ENCODE data around the gene CASK. TPM values are rescaled to one million over a fixed set of nuclear protein-coding genes. Genes with fewer than 3 reads are reported as not detected.
A peak's percentile ranks its signal among the peaks of the same experiment; 100 is the strongest.

The CASK gene
- total RNA-seq, 1 donor from 2014 or later: 43.0 TPM

DNA sequence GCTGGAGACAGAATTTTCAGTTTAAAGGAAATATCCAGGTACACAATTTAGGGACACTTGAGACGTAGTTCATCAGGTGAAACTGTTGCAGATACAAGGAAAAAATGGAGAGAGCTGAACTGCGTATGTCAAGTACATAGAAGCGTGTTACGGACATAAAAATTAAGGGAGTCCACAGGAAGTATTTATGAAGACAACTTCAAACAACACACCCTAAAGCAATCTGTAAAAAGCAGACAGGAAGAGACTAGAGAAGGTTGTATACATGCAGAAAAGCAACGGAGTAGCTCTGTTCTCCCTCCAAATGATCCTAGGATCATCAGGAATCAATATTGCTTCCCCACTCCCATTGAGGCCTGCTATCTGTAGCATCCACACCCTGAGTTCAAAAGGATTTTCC, 5.8 kb downstream of the CASK start:
- H3K4me3 Mint-ChIP-seq (ENCODE audit: unreplicated experiment): no peak overlapping the region
- H3K27me3 Mint-ChIP-seq (ENCODE audit: unreplicated experiment): no peaks in the 10 kb centered on the region
- DNase-seq (ENCODE audit: extremely low spot score, unreplicated experiment): no peak
- H3K9me3 Mint-ChIP-seq (ENCODE audit: unreplicated experiment): no peaks in the 10 kb centered on the region
- TF ChIP-seq, protein P1, sequence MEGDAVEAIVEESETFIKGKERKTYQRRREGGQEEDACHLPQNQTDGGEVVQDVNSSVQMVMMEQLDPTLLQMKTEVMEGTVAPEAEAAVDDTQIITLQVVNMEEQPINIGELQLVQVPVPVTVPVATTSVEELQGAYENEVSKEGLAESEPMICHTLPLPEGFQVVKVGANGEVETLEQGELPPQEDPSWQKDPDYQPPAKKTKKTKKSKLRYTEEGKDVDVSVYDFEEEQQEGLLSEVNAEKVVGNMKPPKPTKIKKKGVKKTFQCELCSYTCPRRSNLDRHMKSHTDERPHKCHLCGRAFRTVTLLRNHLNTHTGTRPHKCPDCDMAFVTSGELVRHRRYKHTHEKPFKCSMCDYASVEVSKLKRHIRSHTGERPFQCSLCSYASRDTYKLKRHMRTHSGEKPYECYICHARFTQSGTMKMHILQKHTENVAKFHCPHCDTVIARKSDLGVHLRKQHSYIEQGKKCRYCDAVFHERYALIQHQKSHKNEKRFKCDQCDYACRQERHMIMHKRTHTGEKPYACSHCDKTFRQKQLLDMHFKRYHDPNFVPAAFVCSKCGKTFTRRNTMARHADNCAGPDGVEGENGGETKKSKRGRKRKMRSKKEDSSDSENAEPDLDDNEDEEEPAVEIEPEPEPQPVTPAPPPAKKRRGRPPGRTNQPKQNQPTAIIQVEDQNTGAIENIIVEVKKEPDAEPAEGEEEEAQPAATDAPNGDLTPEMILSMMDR (IDR thresholded peaks at IDR 0.05): no peak
- no peak overlapping the region for H3K27ac Mint-ChIP-seq (ENCODE audit: unreplicated experiment)
- peaks cover 16% of the 10 kb centered on the region for H3K4me1 Mint-ChIP-seq (ENCODE audit: unreplicated experiment)
- no peaks in the 10 kb centered on the region for H3K36me3 Mint-ChIP-seq (ENCODE audit: unreplicated experiment)

DNA sequence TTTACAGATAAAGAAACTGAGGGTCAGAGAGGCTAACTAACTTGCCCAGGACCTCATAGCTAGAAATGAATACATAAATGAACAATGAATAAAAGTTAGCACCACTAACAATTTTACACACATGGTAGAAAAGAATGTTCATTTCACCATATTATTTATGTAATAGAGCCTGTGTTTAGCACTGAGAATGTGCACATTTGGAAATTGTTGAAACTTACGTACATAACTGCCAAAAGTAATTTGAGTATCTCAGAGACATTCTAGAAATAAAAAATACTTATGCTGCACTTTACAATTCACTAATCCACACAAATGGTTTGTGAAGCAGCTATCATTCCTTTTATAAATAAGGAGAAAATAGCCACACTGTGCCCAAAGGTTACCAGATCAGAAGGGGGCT, 9.9 kb downstream of the CASK start:
- peaks cover 9% of the 10 kb centered on the region for H3K4me1 Mint-ChIP-seq (ENCODE audit: unreplicated experiment)
- H3K4me3 Mint-ChIP-seq (ENCODE audit: unreplicated experiment): no peak overlapping the region
- H3K27me3 Mint-ChIP-seq (ENCODE audit: unreplicated experiment): no peaks in the 10 kb centered on the region
- no peak for DNase-seq (ENCODE audit: extremely low spot score, unreplicated experiment)
- no peak overlapping the region for H3K27ac Mint-ChIP-seq (ENCODE audit: unreplicated experiment)
- peaks cover 5% of the 10 kb centered on the region for H3K9me3 Mint-ChIP-seq (ENCODE audit: unreplicated experiment)
- no peaks in the 10 kb centered on the region for H3K36me3 Mint-ChIP-seq (ENCODE audit: unreplicated experiment)
- TF ChIP-seq, protein P1 (IDR thresholded peaks at IDR 0.05): no peak

DNA sequence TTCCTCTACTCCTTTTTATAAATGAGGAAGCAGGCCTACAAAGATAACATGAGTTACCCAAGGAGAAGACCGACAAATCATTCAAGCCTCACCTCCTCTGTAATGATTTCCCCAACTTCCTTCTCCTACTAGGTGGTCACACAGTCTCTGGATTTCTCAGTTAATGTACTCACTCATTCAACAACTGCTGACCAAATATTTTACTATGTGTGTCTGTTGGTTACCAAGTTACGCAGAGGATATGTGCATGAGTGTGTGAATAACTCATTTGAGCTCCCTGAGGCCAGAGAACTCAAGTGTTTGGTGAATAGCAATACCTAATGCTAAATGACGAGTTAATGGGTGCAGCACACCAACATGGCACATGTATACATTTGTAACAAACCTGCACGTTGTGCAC, 10.4 kb downstream of the CASK start:
- H3K36me3 Mint-ChIP-seq (ENCODE audit: unreplicated experiment): no peaks in the 10 kb centered on the region
- DNase-seq (ENCODE audit: extremely low spot score, unreplicated experiment): no peak

DNA sequence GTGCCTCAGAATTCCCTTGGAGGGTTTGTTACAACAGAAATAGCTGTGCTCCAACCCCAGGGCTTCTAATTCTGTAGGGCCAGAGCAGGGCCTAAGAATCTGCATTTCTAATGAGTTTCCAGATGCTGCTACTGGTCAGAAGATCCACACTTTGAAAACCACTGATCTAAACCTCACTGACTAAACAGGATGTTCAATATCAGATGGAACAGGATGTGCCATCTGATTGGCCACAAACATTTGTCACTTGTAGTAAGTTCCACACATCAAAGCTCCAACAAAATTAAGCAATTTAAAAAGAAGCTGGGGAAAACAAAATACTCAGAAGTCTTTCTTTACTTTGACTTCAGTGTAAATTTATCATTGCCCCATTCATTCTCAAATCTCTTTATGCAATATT, 14.3 kb downstream of the CASK start:
- TF ChIP-seq, protein P1 (IDR thresholded peaks at IDR 0.05): no peak
- no peak overlapping the region for H3K4me3 Mint-ChIP-seq (ENCODE audit: unreplicated experiment)
- peaks cover 17% of the 10 kb centered on the region for H3K4me1 Mint-ChIP-seq (ENCODE audit: unreplicated experiment)
- H3K27me3 Mint-ChIP-seq (ENCODE audit: unreplicated experiment): no peaks in the 10 kb centered on the region
- DNase-seq (ENCODE audit: extremely low spot score, unreplicated experiment): no peak
- H3K36me3 Mint-ChIP-seq (ENCODE audit: unreplicated experiment): no peaks in the 10 kb centered on the region
- peaks cover 9% of the 10 kb centered on the region for H3K9me3 Mint-ChIP-seq (ENCODE audit: unreplicated experiment)
- no peak overlapping the region for H3K27ac Mint-ChIP-seq (ENCODE audit: unreplicated experiment)

More for the DNA sequence above, 10.4 kb downstream of the CASK start:
- TF ChIP-seq, protein P1 (IDR thresholded peaks at IDR 0.05): no peak
- H3K27me3 Mint-ChIP-seq (ENCODE audit: unreplicated experiment): no peaks in the 10 kb centered on the region
- H3K4me3 Mint-ChIP-seq (ENCODE audit: unreplicated experiment): no peak overlapping the region
- peaks cover 9% of the 10 kb centered on the region for H3K4me1 Mint-ChIP-seq (ENCODE audit: unreplicated experiment)
- H3K27ac Mint-ChIP-seq (ENCODE audit: unreplicated experiment): no peak overlapping the region
- peaks cover 5% of the 10 kb centered on the region for H3K9me3 Mint-ChIP-seq (ENCODE audit: unreplicated experiment)

DNA sequence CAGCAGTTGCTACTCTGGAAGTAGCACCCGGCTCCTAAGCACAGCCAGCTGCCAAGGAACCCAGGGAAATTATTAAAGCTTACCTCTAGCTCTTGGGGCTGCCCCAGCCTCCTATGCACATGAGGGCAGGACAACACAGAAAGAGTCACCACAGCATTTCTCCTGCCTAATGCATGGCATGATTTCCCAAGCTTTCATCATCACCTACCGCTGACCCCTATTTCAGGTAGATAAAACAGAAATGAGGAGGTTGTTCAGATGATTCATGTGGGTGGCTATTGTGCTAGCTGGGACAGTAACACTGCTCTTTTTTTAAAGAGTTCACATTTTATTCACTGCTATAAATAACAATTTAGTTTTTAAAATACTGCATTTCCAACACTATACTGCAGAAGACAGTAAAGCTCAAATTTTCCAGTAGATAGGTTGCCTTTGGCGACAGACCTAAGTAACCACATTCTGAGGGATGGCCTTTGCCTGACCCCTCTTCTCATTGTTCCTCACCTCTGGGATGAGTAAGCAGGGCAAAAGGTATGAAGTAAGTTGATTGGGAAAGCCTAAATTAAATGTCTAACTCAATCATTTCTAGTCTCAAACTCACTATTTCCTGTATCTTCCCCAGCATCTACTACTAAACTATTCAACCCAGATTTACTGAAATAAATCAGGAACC, 16.7 kb downstream of the CASK start:
- TF ChIP-seq, protein P1 (IDR thresholded peaks at IDR 0.05): no peak
- H3K4me3 Mint-ChIP-seq (ENCODE audit: unreplicated experiment): no peak overlapping the region

More for the DNA sequence above, 16.7 kb downstream of the CASK start:
- Mint-ChIP-seq H3K27me3 (ENCODE audit: unreplicated experiment) (no peaks in the 10 kb centered on the region), H3K27ac (ENCODE audit: unreplicated experiment) (peak overlapping the region; percentile 29), H3K9me3 (ENCODE audit: unreplicated experiment) (peaks cover 17% of the 10 kb centered on the region), H3K36me3 (ENCODE audit: unreplicated experiment) (peaks cover 2% of the 10 kb centered on the region), H3K4me1 (ENCODE audit: unreplicated experiment) (peaks cover 9% of the 10 kb centered on the region)
- no peak for DNase-seq (ENCODE audit: extremely low spot score, unreplicated experiment)
